ENCODE measurements around the gene KARS1. TPM values are rescaled to one million over a fixed set of nuclear protein-coding genes. Genes with fewer than 3 reads are reported as not detected.

The KARS1 gene
- total RNA-seq, 1 experiment from 2014 or later, result 196 TPM

GRCh38 chr16:75578212-75578611, 69.3 kb downstream of the KARS1 start:
- ChIA-PET CTCF (no interaction called here), POLR2A (no interaction called here), RAD21 (ENCODE audit: low non-redundant PET in 1 of 2, low total read pairs in 2 of 2, uncharacterized antibody in 2 of 2, unreplicated experiment in 2 of 2) (no interaction called here)
- no peak overlapping the region for H3K27ac ChIP-seq (ENCODE audit: low read depth, low read length)
- H3K9ac ChIP-seq (ENCODE audit: low read length), result no peak overlapping the region
- ATAC-seq (no peak), DNase-seq (ENCODE audit: low read depth, low spot score) (no peak)
- no TSS peak for BruUV-seq (replicated peaks)
- no peak overlapping the region for H3K4me2 ChIP-seq (ENCODE audit: low read length)
- TF ChIP-seq EGR1 (IDR thresholded peaks at IDR 0.05; ENCODE audit: low read depth), result no peak
- TF ChIP-seq TCF7L2 (IDR thresholded peaks at IDR 0.05; ENCODE audit: borderline replicate concordance, extremely low read depth, insufficient read depth, insufficient read length), result no peak
- TF ChIP-seq YY1 (IDR thresholded peaks at IDR 0.05; ENCODE audit: extremely low read depth, insufficient replicate concordance, low read depth, low read length), result no peak
- TF ChIP-seq ZFX (IDR thresholded peaks at IDR 0.05), result no peak
- no peak for TF ChIP-seq ATF3 (IDR thresholded peaks at IDR 0.05)
- TF ChIP-seq EZH2phosphoT487 (IDR thresholded peaks at IDR 0.05; ENCODE audit: borderline replicate concordance), result no peak
- TF ChIP-seq RAD21 (IDR thresholded peaks at IDR 0.05; ENCODE audit: low read depth), result no peak
- TF ChIP-seq CBX3 (IDR thresholded peaks at IDR 0.05; ENCODE audit: low read depth), result no peak
- TF ChIP-seq POLR2A (IDR thresholded peaks at IDR 0.05; ENCODE audit: borderline replicate concordance, extremely low read depth, insufficient read depth, insufficient read length), result no peak
- TF ChIP-seq SRF (IDR thresholded peaks at IDR 0.05; ENCODE audit: low read depth), result no peak
- TF ChIP-seq CEBPB (IDR thresholded peaks at IDR 0.05; ENCODE audit: low read depth), result no peak
- TF ChIP-seq REST (IDR thresholded peaks at IDR 0.05; ENCODE audit: low read depth), result no peak
- TF ChIP-seq, protein P1, sequence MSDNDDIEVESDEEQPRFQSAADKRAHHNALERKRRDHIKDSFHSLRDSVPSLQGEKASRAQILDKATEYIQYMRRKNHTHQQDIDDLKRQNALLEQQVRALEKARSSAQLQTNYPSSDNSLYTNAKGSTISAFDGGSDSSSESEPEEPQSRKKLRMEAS (IDR thresholded peaks at IDR 0.05), result no peak
- TF ChIP-seq FOSL1 (IDR thresholded peaks at IDR 0.05; ENCODE audit: low read depth), result no peak
- no peak overlapping the region for H2AFZ ChIP-seq (ENCODE audit: low read depth, low read length, poor library complexity, severe bottlenecking)
- H3K36me3 ChIP-seq (ENCODE audit: control insufficient read depth in 1 of 2, insufficient read depth in 2 of 2, low read length in 2 of 2), result peaks cover 20 to 28% of the 10 kb centered on the region in 2 experiments
- H3K9me2 ChIP-seq (ENCODE audit: insufficient read depth), result no peaks in the 10 kb centered on the region
- no peaks in the 10 kb centered on the region for H3K27me3 ChIP-seq (ENCODE audit: insufficient read depth, low read length)
- no peaks in the 10 kb centered on the region for H3K9me3 ChIP-seq (ENCODE audit: control insufficient read depth in 1 of 2, insufficient read depth in 1 of 2, low read depth in 1 of 2, low read length in 2 of 2)
- H3K4me3 ChIP-seq (replicated peaks in 1 of 2; ENCODE audit: low read depth in 1 of 2, low read length in 2 of 2), result no peak overlapping the region
- intact Hi-C loops (cut with micrococcal nuclease), result no loop called here
- no peaks in the 10 kb centered on the region for H3K4me1 ChIP-seq (ENCODE audit: control insufficient read depth in 1 of 2, insufficient read depth in 2 of 2, low read length in 2 of 2)
- H4K20me1 ChIP-seq (ENCODE audit: insufficient read depth), result no peaks in the 10 kb centered on the region
- H3K79me2 ChIP-seq (ENCODE audit: insufficient read depth, low read length), result no peaks in the 10 kb centered on the region

Other genes with a start within 250 kb of the KARS1 start
- 45.3 TPM for gene CFDP1, start 214.2 kb downstream of the KARS1 start, total RNA-seq (2021; ENCODE audit: unreplicated experiment)
- 34.5 TPM for gene TMEM170A, start 183.0 kb downstream of the KARS1 start, total RNA-seq (2021; ENCODE audit: unreplicated experiment)
- gene CHST6, start 152.2 kb downstream of the KARS1 start, total RNA-seq (2021; ENCODE audit: unreplicated experiment), result 17.9 TPM
- gene CHST5, start 111.6 kb downstream of the KARS1 start, total RNA-seq (2021; ENCODE audit: unreplicated experiment), result 0.32 TPM
- 9.7 TPM for gene TMEM231, start 91.4 kb downstream of the KARS1 start, total RNA-seq (2021; ENCODE audit: unreplicated experiment)
- gene GABARAPL2, start 81.3 kb downstream of the KARS1 start, total RNA-seq (2021; ENCODE audit: unreplicated experiment), result 76.9 TPM
- gene ADAT1, start 24.4 kb downstream of the KARS1 start, total RNA-seq (2021; ENCODE audit: unreplicated experiment), result 44.2 TPM
- 36.4 TPM for gene TERF2IP, start 108 bp upstream of the KARS1 start, total RNA-seq (2021; ENCODE audit: unreplicated experiment)
- gene CPHXL2, start 29.3 kb upstream of the KARS1 start, total RNA-seq (2021; ENCODE audit: unreplicated experiment), result not detected
- gene DUXB, start 53.8 kb upstream of the KARS1 start, total RNA-seq (2021; ENCODE audit: unreplicated experiment), result not detected
- not detected for gene CPHXL, start 78.8 kb upstream of the KARS1 start, total RNA-seq (2021; ENCODE audit: unreplicated experiment)

Measured in HCT116 (cell line).